ENCODE measurements around the gene TMIGD3. TPM values are rescaled to one million over a fixed set of nuclear protein-coding genes. Genes with fewer than 3 reads are reported as not detected.
A peak's percentile ranks its signal among the peaks of the same experiment; 100 is the strongest.

Gene TMIGD3
- total RNA-seq, 4 donors from 2014 or later, result 1.7 to 2.6 (median 2.3) TPM

- Histone ChIP-seq H3K9me3 (no peaks in the 10 kb centered on the region), H3K27ac (replicated peaks in 1 of 4) (no peak overlapping the region), H3K36me3 (no peaks in the 10 kb centered on the region), H3K27me3 (no peaks in the 10 kb centered on the region), H3K4me3 (no peak overlapping the region), H3K4me1 (peaks cover 9 to 20% (median 10%) of the 10 kb centered on the region in 4 donors)
- 90% methylated on average over 2 of the region's 2 CpGs for WGBS
- TF ChIP-seq, protein P1, sequence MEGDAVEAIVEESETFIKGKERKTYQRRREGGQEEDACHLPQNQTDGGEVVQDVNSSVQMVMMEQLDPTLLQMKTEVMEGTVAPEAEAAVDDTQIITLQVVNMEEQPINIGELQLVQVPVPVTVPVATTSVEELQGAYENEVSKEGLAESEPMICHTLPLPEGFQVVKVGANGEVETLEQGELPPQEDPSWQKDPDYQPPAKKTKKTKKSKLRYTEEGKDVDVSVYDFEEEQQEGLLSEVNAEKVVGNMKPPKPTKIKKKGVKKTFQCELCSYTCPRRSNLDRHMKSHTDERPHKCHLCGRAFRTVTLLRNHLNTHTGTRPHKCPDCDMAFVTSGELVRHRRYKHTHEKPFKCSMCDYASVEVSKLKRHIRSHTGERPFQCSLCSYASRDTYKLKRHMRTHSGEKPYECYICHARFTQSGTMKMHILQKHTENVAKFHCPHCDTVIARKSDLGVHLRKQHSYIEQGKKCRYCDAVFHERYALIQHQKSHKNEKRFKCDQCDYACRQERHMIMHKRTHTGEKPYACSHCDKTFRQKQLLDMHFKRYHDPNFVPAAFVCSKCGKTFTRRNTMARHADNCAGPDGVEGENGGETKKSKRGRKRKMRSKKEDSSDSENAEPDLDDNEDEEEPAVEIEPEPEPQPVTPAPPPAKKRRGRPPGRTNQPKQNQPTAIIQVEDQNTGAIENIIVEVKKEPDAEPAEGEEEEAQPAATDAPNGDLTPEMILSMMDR (IDR thresholded peaks at IDR 0.05), result no peak
- peak; percentile 78 for DNase-seq (ENCODE audit: extremely low spot score)
- intact Hi-C loops (cut with DNase I), result loop anchor here (5.0 kb wide), 2 partner anchors 223 to 273 kb away; partner anchors contain the start of gene DDX20
Measured at GRCh38 chr1:111483876-111484275, 19.6 kb downstream of the TMIGD3 start.

GRCh38 chr1:111483166-111483565 lies 20.3 kb downstream of the TMIGD3 start:
- TF ChIP-seq EP300 (IDR thresholded peaks at IDR 0.05), result no peak
- no peak for TF ChIP-seq POLR2A (IDR thresholded peaks at IDR 0.05; ENCODE audit: low read depth)
- TF ChIP-seq, protein P1 (IDR thresholded peaks at IDR 0.05), result no peak
- no peak for TF ChIP-seq POLR2AphosphoS5 (IDR thresholded peaks at IDR 0.05)

GRCh38 chr1:111481387-111482221 lies 21.8 kb downstream of the TMIGD3 start:
- Histone ChIP-seq H3K27ac (replicated peaks in 1 of 4) (no peak overlapping the region), H3K4me3 (no peak overlapping the region), H3K4me1 (peaks cover 9 to 25% (median 13%) of the 10 kb centered on the region in 4 donors), H3K9me3 (no peaks in the 10 kb centered on the region), H3K27me3 (no peaks in the 10 kb centered on the region), H3K36me3 (peaks cover 0 to 13% (median 4%) of the 10 kb centered on the region in 4 donors)
- WGBS, result 30% methylated on average over 8 of the region's 8 CpGs
- TF ChIP-seq EP300 (IDR thresholded peaks at IDR 0.05), result no peak
- TF ChIP-seq, protein P1 (IDR thresholded peaks at IDR 0.05), result peak; percentile 70 to 92 (median 73)
- no peak for TF ChIP-seq POLR2A (IDR thresholded peaks at IDR 0.05; ENCODE audit: low read depth)
- TF ChIP-seq POLR2AphosphoS5 (IDR thresholded peaks at IDR 0.05), result peak in 1 of 2 donors; percentile 42
- intact Hi-C loops (cut with DNase I), result loop anchor here (5.0 kb wide), 2 partner anchors 226 to 276 kb away; partner anchors contain the start of gene DDX20
- DNase-seq (ENCODE audit: extremely low spot score), result peak; percentile 94

More at GRCh38 chr1:111483166-111483565, 20.3 kb downstream of the TMIGD3 start:
- intact Hi-C loops (cut with DNase I), result loop anchor here (5.0 kb wide), 2 partner anchors 224 to 274 kb away; partner anchors contain the start of gene DDX20
- DNase-seq (ENCODE audit: extremely low spot score), result peak; percentile 75
- Histone ChIP-seq H3K27me3 (no peaks in the 10 kb centered on the region), H3K36me3 (peaks cover 0 to 4% (median under 1%) of the 10 kb centered on the region in 4 donors), H3K27ac (replicated peaks in 1 of 4) (no peak overlapping the region), H3K4me1 (peaks cover 9 to 20% (median 10%) of the 10 kb centered on the region in 4 donors), H3K9me3 (no peaks in the 10 kb centered on the region), H3K4me3 (no peak overlapping the region)
- WGBS, result 74% methylated on average over 3 of the region's 3 CpGs

GRCh38 chr1:111480674-111481073 lies 22.8 kb downstream of the TMIGD3 start:
- H3K27me3 ChIP-seq, result no peaks in the 10 kb centered on the region
- 72% methylated on average over 1 of the region's 1 CpG for WGBS
- no peaks in the 10 kb centered on the region for H3K9me3 ChIP-seq
- TF ChIP-seq POLR2AphosphoS5 (IDR thresholded peaks at IDR 0.05), result no peak
- TF ChIP-seq EP300 (IDR thresholded peaks at IDR 0.05), result no peak
- TF ChIP-seq, protein P1 (IDR thresholded peaks at IDR 0.05), result no peak
- TF ChIP-seq POLR2A (IDR thresholded peaks at IDR 0.05; ENCODE audit: low read depth), result no peak
- peaks cover 0 to 13% (median 4%) of the 10 kb centered on the region in 4 donors for H3K36me3 ChIP-seq
- H3K4me1 ChIP-seq, result peaks cover 9 to 25% (median 16%) of the 10 kb centered on the region in 4 donors
- no peak overlapping the region for H3K27ac ChIP-seq (replicated peaks in 1 of 4)
- no peak for DNase-seq (ENCODE audit: extremely low spot score)
- intact Hi-C loops (cut with DNase I), result loop anchor here (5.0 kb wide), 2 partner anchors 227 to 277 kb away; partner anchors contain the start of gene DDX20
- no peak overlapping the region for H3K4me3 ChIP-seq
